Stimulated activated CD4-positive, alpha-beta T cell treated with anti-CD3 and anti-CD28 coated beads, Interleukin-1b, Interleukin-23, amount 100 ng/mL, for 24 hours (primary cell): ENCODE data around the gene ACER1.
"Not testable (repeated sequence)": the region's sequence is repeated elsewhere in the genome, so short reads cannot be mapped to it uniquely, and the experiment has no call there.

Experiments used
- DNase-seq, 4 experiments: peaks; one replicate each; pipeline ENCODE4 v3.0.0-alpha.2; 2020; ENCODE audit warnings: low read depth in 4 of 4, low spot score in 1 of 4

Gene ACER1

DNA sequence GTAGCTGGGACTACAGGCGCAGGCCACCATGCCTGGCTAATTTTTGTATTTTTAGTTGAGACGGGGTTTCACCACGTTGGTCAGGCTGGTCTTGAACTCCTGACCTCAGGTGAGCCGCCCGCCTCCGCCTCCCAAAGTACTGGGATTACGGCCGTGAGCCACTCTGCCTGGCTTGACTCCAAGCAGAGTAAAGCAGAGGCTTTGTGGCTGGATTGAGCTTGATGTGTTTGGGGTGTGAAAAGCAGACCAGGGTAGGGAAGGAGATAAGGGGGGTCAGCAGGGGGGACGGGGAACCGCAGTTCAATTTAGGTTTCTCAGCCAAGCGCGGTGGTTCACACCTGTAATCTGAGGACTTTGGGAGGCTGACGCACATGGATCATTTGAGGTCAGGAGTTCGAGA is 23.8 kb upstream of the ACER1 start:
- DNase-seq = no peak

GRCh38 chr19:6355321-6356040 is 22.1 kb upstream of the ACER1 start:
- not testable (repeated sequence) for DNase-seq

DNA sequence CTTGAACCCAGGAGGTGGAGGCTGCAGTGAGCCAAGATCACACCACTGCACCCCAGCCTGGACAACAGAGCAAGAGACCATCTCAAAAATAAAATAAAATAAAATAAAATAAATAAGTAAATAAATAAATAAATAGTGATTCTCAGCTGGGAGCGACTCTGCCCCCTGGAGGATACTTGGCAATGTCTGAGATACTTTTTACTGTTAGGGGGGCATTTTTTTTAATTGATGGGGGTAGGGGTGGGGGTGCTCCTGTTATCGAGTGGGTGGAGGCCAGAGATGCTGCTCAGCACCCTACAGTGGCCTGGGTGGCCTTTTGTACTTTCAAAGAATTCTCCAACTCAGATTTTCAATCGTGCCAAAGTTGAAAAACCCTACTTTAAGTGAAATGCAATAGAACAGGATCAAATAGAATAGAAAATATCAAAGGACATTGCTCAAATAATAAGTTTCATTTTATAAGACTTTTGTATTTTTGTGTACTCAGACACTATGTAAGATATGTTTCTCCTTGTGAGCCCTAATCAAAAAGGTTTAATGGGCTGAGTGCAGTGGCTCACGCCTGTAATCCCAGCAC is 20.8 kb upstream of the ACER1 start:
- DNase-seq = no peak

GRCh38 chr19:6352381-6353165 is 19.2 kb upstream of the ACER1 start:
- no peak for DNase-seq

GRCh38 chr19:6350688-6351087 is 17.3 kb upstream of the ACER1 start:
- no peak for DNase-seq

DNA sequence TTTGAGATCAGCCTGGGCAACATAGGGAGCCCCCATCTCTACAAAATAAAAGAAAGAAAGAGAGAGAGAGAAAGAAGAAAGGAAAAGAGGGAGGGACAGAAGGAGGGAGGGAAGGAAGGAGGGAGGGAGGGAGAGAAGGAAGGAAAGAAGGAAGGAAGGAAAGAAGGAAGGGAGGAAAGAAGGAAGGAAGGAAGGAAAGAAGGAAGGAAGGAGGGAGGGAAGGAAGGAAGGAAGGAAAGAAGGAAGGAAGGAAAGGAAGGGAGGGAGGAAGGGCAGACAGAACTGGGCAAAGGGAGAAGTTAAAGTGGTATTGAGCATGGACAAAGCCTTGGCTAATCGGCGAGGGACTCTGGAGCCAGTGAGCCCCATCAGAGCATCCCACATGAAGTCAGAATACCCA is 15.9 kb upstream of the ACER1 start:
- DNase-seq = not testable (repeated sequence)

DNA sequence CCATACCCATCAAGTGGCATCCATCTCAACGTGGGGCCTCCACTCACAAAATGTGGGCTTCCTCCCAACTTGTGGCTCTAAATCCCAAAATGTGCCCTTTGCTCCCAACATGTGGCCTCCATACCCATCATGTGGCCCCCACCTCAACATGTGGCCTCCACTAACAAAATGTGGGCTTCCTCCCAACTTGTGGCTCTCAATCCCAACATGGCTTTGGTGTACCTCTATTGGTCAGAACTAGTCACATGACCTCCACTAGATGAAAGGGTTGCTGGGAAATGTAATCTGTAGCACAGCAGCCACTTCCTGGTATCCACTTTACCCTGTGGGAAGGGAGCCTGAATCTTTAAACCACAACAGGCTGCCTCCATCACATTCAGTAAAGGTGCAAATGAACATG is 10.1 kb upstream of the ACER1 start:
- DNase-seq = no peak

DNA sequence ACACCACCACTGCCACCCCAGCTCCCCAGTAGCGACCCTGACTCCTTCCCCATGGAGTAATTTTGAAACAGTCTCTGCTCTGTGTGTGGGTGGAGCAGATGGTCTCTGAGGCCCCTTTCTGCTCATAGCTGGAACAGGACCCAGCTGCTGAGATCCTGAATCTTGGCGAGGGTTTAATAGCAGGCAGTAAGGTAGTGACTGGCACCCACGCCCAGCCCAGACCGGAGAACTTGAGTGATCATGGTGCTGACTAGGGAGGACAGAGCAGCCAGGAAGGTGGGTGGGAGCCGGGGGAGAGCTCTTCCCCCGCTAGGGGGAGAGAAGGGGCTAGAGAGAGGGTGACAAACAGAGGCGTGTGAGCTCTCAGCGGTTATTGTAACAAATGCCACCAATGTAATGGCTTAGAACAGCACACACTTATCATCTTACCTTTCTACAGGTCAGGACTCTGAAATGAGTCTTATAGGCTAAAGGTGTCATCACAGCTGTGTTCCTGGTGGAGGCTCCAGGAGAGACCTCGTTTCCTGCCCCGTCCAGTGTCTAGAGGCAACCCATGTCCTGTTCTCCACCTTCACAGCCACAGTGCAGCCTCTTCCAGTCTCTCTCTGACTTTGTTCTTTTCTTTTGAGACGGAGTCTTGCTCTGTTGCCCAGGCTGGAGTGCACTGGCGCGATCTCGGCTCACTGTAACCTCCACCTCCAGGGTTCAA is 7.2 kb upstream of the ACER1 start:
- DNase-seq = no peak

- no peak for DNase-seq
Measured at GRCh38 chr19:6334490-6335285, 1.3 kb upstream of the ACER1 start.

- no peak for DNase-seq
Measured at GRCh38 chr19:6326815-6327214, 6.6 kb downstream of the ACER1 start.

DNA sequence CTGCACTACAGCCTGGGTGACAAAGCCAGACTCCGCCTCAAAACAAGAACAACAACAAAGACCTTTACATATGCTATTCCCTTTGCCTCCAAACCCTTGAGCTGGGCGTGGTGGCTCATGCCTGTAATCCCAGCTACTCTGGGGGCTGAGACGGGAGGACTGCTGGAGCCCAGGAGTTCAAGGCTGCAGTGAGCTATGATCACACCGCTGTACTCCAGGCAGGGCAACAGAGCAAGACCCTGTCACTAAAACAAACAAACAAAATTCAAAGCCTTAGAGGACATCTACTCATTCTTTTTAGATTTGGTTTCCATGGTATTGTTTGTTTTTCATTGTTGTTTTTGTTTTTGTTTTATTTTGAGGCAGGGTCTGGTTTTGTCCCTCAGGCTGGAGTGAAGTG is 7.8 kb downstream of the ACER1 start:
- no peak for DNase-seq

DNA sequence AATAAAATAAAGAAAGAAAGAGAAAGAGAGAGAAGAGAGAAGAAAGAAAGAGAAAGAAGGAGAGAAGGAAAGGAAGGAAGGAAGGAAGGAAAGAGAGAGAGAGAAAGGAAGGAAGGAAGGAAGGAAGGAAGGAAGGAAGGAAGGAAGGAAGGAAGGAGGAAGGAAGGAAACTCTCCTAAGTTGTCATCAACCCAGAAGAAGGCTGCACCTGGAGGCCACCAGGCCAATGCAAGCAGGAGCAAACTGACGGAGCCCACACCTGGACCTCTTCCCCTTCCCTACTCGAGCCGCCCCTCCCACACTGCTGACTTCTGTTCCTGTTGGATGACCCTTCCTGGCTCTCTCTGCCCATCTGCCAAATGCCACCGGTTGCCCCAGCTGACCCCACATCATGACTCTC is 8.7 kb downstream of the ACER1 start:
- DNase-seq = no peak

DNA sequence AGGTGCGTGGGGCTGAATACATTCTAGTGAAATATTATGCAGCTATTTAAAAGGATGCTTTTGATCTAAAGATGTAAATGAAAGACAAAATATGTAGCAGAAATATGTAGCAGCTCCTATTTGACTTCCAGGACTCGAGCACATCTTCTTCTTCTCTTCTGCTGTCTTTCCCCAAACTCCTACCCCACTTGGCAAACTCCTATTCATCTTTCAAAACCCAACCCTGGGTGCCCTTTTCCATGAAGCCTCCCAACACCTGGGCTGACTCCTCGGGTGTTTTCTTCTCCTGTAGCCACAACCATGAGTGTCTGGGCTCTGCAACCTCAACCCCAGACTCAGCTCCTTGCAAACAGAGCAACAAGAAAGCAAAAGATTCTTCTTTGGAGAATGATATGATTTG is 11.1 kb downstream of the ACER1 start:
- no peak for DNase-seq

- DNase-seq = no peak
Measured at GRCh38 chr19:6319376-6319775, 14.0 kb downstream of the ACER1 start.

- DNase-seq = no peak
Measured at GRCh38 chr19:6318772-6319171, 14.6 kb downstream of the ACER1 start.

DNA sequence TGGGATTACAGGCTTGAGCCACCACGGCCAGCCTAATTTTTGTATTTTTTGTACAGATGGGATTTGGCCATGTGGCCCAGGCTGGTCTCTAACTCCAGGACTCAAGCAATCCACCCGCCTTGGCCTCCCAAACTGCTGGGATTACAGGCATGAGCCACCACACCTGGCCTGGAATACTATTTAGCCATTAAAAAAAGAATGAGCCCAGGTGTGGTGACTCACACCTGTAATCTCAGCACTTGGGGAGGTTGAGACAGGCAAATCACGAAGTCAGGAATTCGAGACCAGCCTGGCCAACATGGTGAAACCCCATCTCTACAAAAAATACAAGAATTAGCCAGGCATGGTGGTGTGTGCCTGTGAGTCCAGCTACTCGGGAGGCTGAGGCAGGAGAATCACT is 17.8 kb downstream of the ACER1 start:
- DNase-seq = not testable (repeated sequence)

DNA sequence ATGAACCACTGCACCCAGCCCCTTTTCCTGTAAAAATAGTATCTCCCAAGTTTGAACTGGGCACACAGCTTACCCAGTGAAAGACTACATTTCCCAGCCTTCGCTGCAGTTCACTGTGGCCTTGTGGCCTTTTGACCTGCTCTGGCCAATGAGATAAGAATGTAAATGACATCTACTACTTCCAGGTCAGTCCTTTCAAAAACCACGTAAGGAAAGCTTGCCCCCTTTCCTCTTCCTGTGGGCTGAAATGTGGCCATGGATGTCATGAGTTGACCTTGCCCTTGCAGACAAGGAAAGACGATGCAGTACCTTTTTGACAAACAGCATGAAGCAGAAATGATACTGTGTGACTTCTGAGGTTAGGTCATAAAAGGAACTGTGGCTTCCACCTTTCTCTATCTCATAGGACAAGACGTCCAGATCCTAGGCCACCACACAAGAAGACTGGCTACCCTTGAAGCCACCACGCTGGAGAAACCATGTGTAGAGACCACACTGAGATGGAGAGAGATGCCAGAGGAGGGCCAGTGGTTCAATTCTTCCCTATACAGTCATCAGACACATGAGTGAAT is 19.9 kb downstream of the ACER1 start:
- DNase-seq = no peak

GRCh38 chr19:6312018-6312417 is 21.4 kb downstream of the ACER1 start:
- no peak for DNase-seq

- DNase-seq = no peak
Measured at GRCh38 chr19:6298413-6298812, 35.0 kb downstream of the ACER1 start.

DNA sequence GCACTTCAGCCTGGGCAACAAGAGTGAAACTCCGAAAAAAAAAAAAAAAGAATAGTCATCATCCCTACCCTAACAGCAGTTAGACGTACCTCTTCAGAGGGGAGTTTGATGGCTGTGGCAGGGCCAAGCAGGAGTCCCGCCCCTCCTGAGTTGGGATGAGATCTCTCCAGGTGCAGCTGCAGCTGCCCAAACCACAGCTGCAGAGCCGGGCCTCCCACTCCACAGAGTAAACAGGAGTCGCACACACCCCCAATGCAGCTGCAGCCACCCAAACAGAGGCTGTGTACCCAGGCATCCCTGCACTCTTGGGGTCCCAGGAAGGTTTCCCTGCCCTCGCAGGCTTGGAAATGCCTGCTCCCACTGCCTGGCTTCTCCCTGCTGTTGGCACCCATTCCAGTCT is 36.2 kb downstream of the ACER1 start:
- DNase-seq = no peak

DNA sequence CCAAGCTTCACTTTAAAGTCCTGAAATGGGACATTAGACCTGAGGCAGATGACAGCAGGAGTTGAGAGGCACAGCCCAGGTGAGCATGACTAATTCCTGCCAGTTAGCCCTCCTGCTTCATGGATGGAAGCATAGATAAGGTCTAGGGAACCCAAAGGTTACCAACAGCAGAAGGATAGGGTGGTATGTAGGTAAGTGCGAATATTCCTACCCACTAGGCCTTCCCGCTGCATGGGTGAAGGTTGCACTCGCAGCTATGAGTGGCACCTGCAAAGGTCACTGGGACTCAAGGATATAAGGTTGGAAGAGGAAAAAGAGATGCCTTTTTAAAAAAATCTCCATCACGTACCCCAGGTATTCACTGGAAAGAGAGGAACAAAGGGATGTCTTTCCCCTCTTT is 41.4 kb downstream of the ACER1 start:
- DNase-seq = no peak
